Osteoblast (primary cell): ENCODE results near the gene MLEC. TPM values are rescaled to one million over a fixed set of nuclear protein-coding genes. Genes with fewer than 3 reads are reported as not detected.
A peak's percentile ranks its signal among the peaks of the same experiment; 100 is the strongest.

Experiments
- DNase-seq: peaks from one replicate; pipeline ENCODE4 v3.0.0; 2011; ENCODE audit warnings: low spot score, mixed read lengths; ENCODE audit not compliant: insufficient read length; ENCODE audit errors: missing footprints
- H2AFZ ChIP-seq: 2 replicates; pipeline ENCODE4 v1.6.0; 2011; ENCODE audit warnings: mild to moderate bottlenecking, low read length
- H3K27ac ChIP-seq: 2 replicates; pipeline ENCODE4 v1.5.1; 2011; ENCODE audit warnings: mild to moderate bottlenecking, low read depth, low read length, moderate library complexity
- H3K27me3 ChIP-seq: 2 replicates; pipeline ENCODE4 v1.6.0; 2012; ENCODE audit warnings: mild to moderate bottlenecking, control low read depth, inconsistent platforms, low read length, moderate library complexity; ENCODE audit not compliant: insufficient read depth
- H3K36me3 ChIP-seq: 2 replicates; pipeline ENCODE4 v1.5.1; 2011; ENCODE audit warnings: mild to moderate bottlenecking, low read length, control low read depth, moderate library complexity; ENCODE audit not compliant: insufficient read depth
- H3K4me1 ChIP-seq: 2 replicates; pipeline ENCODE4 v1.5.1; 2011; ENCODE audit warnings: mild to moderate bottlenecking, low read length, control low read depth, moderate library complexity; ENCODE audit not compliant: insufficient read depth
- H3K4me2 ChIP-seq: 2 replicates; pipeline ENCODE4 v1.6.0; 2011; ENCODE audit warnings: mild to moderate bottlenecking, low read length; ENCODE audit not compliant: insufficient read depth
- H3K4me3 ChIP-seq: fragments of 200-600 bp; sonication (generic); 3 replicates; pipeline ENCODE4 v1.5.1; 2012; ENCODE audit warnings: mild to moderate bottlenecking, low read length, inconsistent platforms; ENCODE audit not compliant: insufficient read depth
- H3K79me2 ChIP-seq: 2 replicates; pipeline ENCODE4 v1.6.0; 2012; ENCODE audit warnings: mild to moderate bottlenecking, low read length, control low read depth, inconsistent platforms; ENCODE audit not compliant: insufficient read depth
- H3K9me3 ChIP-seq: 2 replicates; pipeline ENCODE4 v1.5.1; 2011; ENCODE audit warnings: low read depth, low read length, control low read depth
- H4K20me1 ChIP-seq: 2 replicates; pipeline ENCODE4 v1.6.0; 2012; ENCODE audit warnings: mild to moderate bottlenecking, low read length, control low read depth; ENCODE audit not compliant: insufficient read depth
- CTCF ChIP-seq: IDR thresholded peaks from 2 replicates; pipeline ENCODE4 v1.5.1; 2011; ENCODE audit warnings: mild to moderate bottlenecking, low read depth, low read length, moderate library complexity; ENCODE audit errors: extremely low read depth
- total RNA-seq: library from RNA; depleted of rRNA; stranded (reverse); fragments of >200 nt; gene quantifications from 2 replicates; pipeline ENCODE4 v1.2.3, GENCODE V29; 2012

MLEC gene
- total RNA-seq, 1 donor = 89.8 TPM

GRCh38 chr12:120710805-120711296, 23.9 kb downstream of the MLEC start:
- H3K27me3 ChIP-seq = no peaks in the 10 kb centered on the region
- H3K4me2 ChIP-seq = peak overlapping the region; percentile 91
- H2AFZ ChIP-seq = peak overlapping the region; percentile 2
- H3K4me1 ChIP-seq = peaks cover 11% of the 10 kb centered on the region
- H3K4me3 ChIP-seq = peak overlapping the region; percentile 84
- no peak for TF ChIP-seq CTCF
- no peaks in the 10 kb centered on the region for H3K9me3 ChIP-seq
- peak; percentile 88 for DNase-seq
- H3K36me3 ChIP-seq = peaks cover 14% of the 10 kb centered on the region
- H4K20me1 ChIP-seq = peaks cover 11% of the 10 kb centered on the region
- peak overlapping the region; percentile 45 for H3K27ac ChIP-seq
- H3K79me2 ChIP-seq = peaks cover 32% of the 10 kb centered on the region

GRCh38 chr12:120711411-120711810, 24.5 kb downstream of the MLEC start:
- Histone ChIP-seq H3K4me3 (peak overlapping the region; percentile 84), H2AFZ (peak overlapping the region; percentile 2), H3K4me1 (peaks cover 11% of the 10 kb centered on the region), H3K27ac (peak overlapping the region; percentile 45), H3K27me3 (no peaks in the 10 kb centered on the region), H4K20me1 (peaks cover 11% of the 10 kb centered on the region), H3K36me3 (peaks cover 19% of the 10 kb centered on the region), H3K9me3 (no peaks in the 10 kb centered on the region), H3K79me2 (peaks cover 32% of the 10 kb centered on the region), H3K4me2 (peak overlapping the region; percentile 91)
- TF ChIP-seq CTCF = no peak
- no peak for DNase-seq

- H3K27ac ChIP-seq = no peak overlapping the region
- H3K79me2 ChIP-seq = peaks cover 32% of the 10 kb centered on the region
- no peak for DNase-seq
- no peaks in the 10 kb centered on the region for H3K27me3 ChIP-seq
- no peaks in the 10 kb centered on the region for H3K9me3 ChIP-seq
- peaks cover 27% of the 10 kb centered on the region for H3K36me3 ChIP-seq
- H2AFZ ChIP-seq = no peak overlapping the region
- H3K4me2 ChIP-seq = no peak overlapping the region
- no peak for TF ChIP-seq CTCF
- peaks cover 11% of the 10 kb centered on the region for H3K4me1 ChIP-seq
- peaks cover 11% of the 10 kb centered on the region for H4K20me1 ChIP-seq
- no peak overlapping the region for H3K4me3 ChIP-seq
Measured at GRCh38 chr12:120712610-120713009, 25.7 kb downstream of the MLEC start.

- peaks cover 32% of the 10 kb centered on the region for H3K79me2 ChIP-seq
- no peak overlapping the region for H3K4me3 ChIP-seq
- H4K20me1 ChIP-seq = peaks cover 11% of the 10 kb centered on the region
- H3K4me1 ChIP-seq = peaks cover 11% of the 10 kb centered on the region
- H3K9me3 ChIP-seq = no peaks in the 10 kb centered on the region
- peak; percentile 93 for DNase-seq
- no peak overlapping the region for H3K27ac ChIP-seq
- no peaks in the 10 kb centered on the region for H3K27me3 ChIP-seq
- no peak overlapping the region for H2AFZ ChIP-seq
- peaks cover 38% of the 10 kb centered on the region for H3K36me3 ChIP-seq
- no peak overlapping the region for H3K4me2 ChIP-seq
- TF ChIP-seq CTCF = peak; percentile 92
Measured at GRCh38 chr12:120713861-120714482, 27.0 kb downstream of the MLEC start.
